ENCODE results near the gene NUP160.

DNA sequence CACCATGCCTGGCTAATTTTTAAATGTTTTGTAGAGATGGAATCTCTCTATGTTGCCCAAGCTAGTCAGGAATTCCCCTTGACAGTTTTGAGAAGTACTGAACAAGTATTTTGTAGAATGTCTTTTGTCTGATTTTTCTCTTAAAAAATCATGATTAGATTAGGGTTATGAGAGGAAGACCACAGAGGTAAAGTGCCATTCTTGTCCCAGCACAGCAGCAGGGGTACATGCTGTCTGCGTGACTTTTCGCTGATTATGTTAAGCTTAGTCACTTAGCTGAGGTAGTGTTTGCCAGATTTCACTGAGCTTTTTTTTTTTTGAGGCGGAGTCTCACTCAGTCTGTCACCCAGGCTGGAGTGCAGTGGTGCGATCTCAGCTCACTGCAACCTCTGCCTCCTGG is 13.6 kb upstream of the NUP160 start:
- no peak for TF ChIP-seq POLR2AphosphoS5 (IDR thresholded peaks at IDR 0.05)
- TF ChIP-seq, protein P1, sequence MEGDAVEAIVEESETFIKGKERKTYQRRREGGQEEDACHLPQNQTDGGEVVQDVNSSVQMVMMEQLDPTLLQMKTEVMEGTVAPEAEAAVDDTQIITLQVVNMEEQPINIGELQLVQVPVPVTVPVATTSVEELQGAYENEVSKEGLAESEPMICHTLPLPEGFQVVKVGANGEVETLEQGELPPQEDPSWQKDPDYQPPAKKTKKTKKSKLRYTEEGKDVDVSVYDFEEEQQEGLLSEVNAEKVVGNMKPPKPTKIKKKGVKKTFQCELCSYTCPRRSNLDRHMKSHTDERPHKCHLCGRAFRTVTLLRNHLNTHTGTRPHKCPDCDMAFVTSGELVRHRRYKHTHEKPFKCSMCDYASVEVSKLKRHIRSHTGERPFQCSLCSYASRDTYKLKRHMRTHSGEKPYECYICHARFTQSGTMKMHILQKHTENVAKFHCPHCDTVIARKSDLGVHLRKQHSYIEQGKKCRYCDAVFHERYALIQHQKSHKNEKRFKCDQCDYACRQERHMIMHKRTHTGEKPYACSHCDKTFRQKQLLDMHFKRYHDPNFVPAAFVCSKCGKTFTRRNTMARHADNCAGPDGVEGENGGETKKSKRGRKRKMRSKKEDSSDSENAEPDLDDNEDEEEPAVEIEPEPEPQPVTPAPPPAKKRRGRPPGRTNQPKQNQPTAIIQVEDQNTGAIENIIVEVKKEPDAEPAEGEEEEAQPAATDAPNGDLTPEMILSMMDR (IDR thresholded peaks at IDR 0.05; ENCODE audit: poor library complexity, severe bottlenecking): no peak
- no peak for TF ChIP-seq TAF1 (IDR thresholded peaks at IDR 0.05; ENCODE audit: low read depth)
- no peak for TF ChIP-seq EP300 (conservative IDR thresholded peaks at IDR 0.05; ENCODE audit: poor library complexity, severe bottlenecking)
- TF ChIP-seq, protein P2, sequence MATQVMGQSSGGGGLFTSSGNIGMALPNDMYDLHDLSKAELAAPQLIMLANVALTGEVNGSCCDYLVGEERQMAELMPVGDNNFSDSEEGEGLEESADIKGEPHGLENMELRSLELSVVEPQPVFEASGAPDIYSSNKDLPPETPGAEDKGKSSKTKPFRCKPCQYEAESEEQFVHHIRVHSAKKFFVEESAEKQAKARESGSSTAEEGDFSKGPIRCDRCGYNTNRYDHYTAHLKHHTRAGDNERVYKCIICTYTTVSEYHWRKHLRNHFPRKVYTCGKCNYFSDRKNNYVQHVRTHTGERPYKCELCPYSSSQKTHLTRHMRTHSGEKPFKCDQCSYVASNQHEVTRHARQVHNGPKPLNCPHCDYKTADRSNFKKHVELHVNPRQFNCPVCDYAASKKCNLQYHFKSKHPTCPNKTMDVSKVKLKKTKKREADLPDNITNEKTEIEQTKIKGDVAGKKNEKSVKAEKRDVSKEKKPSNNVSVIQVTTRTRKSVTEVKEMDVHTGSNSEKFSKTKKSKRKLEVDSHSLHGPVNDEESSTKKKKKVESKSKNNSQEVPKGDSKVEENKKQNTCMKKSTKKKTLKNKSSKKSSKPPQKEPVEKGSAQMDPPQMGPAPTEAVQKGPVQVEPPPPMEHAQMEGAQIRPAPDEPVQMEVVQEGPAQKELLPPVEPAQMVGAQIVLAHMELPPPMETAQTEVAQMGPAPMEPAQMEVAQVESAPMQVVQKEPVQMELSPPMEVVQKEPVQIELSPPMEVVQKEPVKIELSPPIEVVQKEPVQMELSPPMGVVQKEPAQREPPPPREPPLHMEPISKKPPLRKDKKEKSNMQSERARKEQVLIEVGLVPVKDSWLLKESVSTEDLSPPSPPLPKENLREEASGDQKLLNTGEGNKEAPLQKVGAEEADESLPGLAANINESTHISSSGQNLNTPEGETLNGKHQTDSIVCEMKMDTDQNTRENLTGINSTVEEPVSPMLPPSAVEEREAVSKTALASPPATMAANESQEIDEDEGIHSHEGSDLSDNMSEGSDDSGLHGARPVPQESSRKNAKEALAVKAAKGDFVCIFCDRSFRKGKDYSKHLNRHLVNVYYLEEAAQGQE (IDR thresholded peaks at IDR 0.05; ENCODE audit: borderline replicate concordance): no peak
- TF ChIP-seq MXI1 (conservative IDR thresholded peaks at IDR 0.05; ENCODE audit: poor library complexity, severe bottlenecking): no peak
- no peak for TF ChIP-seq EZH2 (IDR thresholded peaks at IDR 0.05; ENCODE audit: borderline replicate concordance, insufficient read depth, low read length, poor library complexity, severe bottlenecking)
